ENCODE results near the gene CTNNBIP1. TPM values are rescaled to one million over a fixed set of nuclear protein-coding genes. Genes with fewer than 3 reads are reported as not detected.

Gene CTNNBIP1
- total and polyA plus RNA-seq, 2 donors (not counting 1 experiment from before 2014, with no cell fraction given): 6.9 to 8.7 TPM

DNA sequence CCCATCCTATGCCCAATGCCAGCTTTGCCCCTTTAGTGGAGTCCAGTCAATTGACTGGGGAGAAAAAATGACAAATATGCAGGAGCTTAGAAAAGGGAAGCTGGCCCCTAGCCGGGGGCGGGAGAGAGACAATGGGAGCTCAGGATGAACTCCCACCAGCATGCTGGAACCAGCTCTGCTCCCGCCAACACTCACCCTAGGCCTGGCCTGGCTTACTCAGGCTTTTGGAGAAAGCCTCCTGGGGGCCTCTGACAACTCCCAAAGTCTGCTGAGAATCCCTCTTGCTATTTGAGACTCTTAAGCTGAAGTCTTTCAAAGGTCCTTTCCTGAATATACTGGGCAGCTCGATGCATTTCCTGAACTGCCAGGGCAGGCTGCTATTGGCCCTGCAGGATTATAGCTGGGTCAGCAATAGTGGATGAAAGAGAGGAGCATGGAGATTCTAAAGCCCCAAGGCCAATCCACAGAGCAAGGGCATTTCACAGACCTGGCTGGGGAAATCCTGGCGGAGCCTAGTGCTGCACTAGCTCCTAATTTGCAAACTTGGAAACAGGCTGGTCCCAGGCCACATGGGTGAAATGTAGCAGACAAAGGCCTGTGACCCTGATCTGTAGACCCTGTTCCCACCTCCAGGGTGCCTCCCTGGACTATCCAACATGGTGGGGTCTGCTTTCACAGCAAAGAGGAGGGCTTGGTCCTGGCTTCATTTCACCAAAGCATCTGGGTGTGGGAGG, 50.6 kb downstream of the CTNNBIP1 start:
- H3K9me3 ChIP-seq (ENCODE audit: control extremely low read depth in 1 of 3, control insufficient read depth in 2 of 3, insufficient read depth in 1 of 3, low read length in 2 of 3): peaks cover 0 to 3% (median 0%) of the 10 kb centered on the region in 3 donors
- H3K4me2 ChIP-seq (replicated peaks; ENCODE audit: low read depth, low read length, poor library complexity, severe bottlenecking): no peak overlapping the region
- H3K36me3 ChIP-seq (replicated peaks in 1 of 2; ENCODE audit: control extremely low read depth in 1 of 2, control insufficient read depth in 1 of 2, extremely low read depth in 1 of 2, insufficient read depth in 2 of 2, low read length in 1 of 2): no peaks in the 10 kb centered on the region
- no peak overlapping the region for H3K27ac Mint-ChIP-seq
- H3K4me1 ChIP-seq (ENCODE audit: control insufficient read depth in 2 of 2, insufficient read depth in 2 of 2, low read length in 2 of 2): no peaks in the 10 kb centered on the region
- no peak overlapping the region for H3K27ac ChIP-seq (ENCODE audit: low read length in 2 of 2)
- no peak overlapping the region for H2AFZ ChIP-seq (ENCODE audit: insufficient read depth, low read depth, low read length, poor library complexity, severe bottlenecking)
- H3K9me3 Mint-ChIP-seq (ENCODE audit: insufficient read depth): no peaks in the 10 kb centered on the region
- POLR2A ChIA-PET: no interaction called here
- intact Hi-C loops (cut with micrococcal nuclease): loop anchor here (10.0 kb wide), 1 partner anchor 135 kb away; no protein-coding TSS in a partner anchor
- ATAC-seq (ENCODE audit: low read depth) (no peak), DNase-seq (no peak)
- H3K27me3 ChIP-seq (replicated peaks in 1 of 4; ENCODE audit: control extremely low read depth in 1 of 4, control insufficient read depth in 3 of 4, insufficient read depth in 4 of 4, low read length in 3 of 4): no peaks in the 10 kb centered on the region
- no peaks in the 10 kb centered on the region for H4K20me1 ChIP-seq (ENCODE audit: control insufficient read depth, insufficient read depth, low read length, poor library complexity, severe bottlenecking)
- no peak overlapping the region for H3K9ac ChIP-seq (ENCODE audit: low read length)
- no peaks in the 10 kb centered on the region for H3K79me2 ChIP-seq (ENCODE audit: control insufficient read depth, insufficient read depth, low read length)
- no peaks in the 10 kb centered on the region for H3K27me3 Mint-ChIP-seq
- no peak overlapping the region for H3K4me3 Mint-ChIP-seq
- H3K4me1 Mint-ChIP-seq: peaks cover 1% of the 10 kb centered on the region
- CTCF ChIA-PET: interaction anchor here (0.6 to 14.9 kb wide), 4 partner anchors 15 to 82 kb away, joined by 3 to 281 read pairs (median 4); no protein-coding TSS in a partner anchor
- no peak for TF ChIP-seq EZH2 (IDR thresholded peaks at IDR 0.05; ENCODE audit: borderline replicate concordance, insufficient read depth, low read depth, low read length, poor library complexity, severe bottlenecking)
- TF ChIP-seq, protein P1, sequence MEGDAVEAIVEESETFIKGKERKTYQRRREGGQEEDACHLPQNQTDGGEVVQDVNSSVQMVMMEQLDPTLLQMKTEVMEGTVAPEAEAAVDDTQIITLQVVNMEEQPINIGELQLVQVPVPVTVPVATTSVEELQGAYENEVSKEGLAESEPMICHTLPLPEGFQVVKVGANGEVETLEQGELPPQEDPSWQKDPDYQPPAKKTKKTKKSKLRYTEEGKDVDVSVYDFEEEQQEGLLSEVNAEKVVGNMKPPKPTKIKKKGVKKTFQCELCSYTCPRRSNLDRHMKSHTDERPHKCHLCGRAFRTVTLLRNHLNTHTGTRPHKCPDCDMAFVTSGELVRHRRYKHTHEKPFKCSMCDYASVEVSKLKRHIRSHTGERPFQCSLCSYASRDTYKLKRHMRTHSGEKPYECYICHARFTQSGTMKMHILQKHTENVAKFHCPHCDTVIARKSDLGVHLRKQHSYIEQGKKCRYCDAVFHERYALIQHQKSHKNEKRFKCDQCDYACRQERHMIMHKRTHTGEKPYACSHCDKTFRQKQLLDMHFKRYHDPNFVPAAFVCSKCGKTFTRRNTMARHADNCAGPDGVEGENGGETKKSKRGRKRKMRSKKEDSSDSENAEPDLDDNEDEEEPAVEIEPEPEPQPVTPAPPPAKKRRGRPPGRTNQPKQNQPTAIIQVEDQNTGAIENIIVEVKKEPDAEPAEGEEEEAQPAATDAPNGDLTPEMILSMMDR (IDR thresholded peaks at IDR 0.05): no peak
- H3K4me3 ChIP-seq (ENCODE audit: control extremely low read depth in 1 of 5, extremely low read depth in 1 of 5, insufficient read depth in 1 of 5, low read depth in 2 of 5, low read length in 4 of 5): no peak overlapping the region
- 96% methylated on average over 5 of the region's 5 CpGs for WGBS (ENCODE audit: insufficient coverage)
